Activated T-helper 1 cell treated with Interleukin-2 at 50 U/mL for 16 hours (primary cell): ENCODE data around the gene PLEKHJ1.
"Not testable (repeated sequence)": the region's sequence is repeated elsewhere in the genome, so short reads cannot be mapped to it uniquely, and the experiment has no call there.

Experiments used
- DNase-seq: peaks from one replicate; pipeline ENCODE4 v3.0.0-alpha.2; 2020; ENCODE audit warnings: low read depth

Gene PLEKHJ1, protein sequence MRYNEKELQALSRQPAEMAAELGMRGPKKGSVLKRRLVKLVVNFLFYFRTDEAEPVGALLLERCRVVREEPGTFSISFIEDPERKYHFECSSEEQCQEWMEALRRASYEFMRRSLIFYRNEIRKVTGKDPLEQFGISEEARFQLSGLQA

DNA sequence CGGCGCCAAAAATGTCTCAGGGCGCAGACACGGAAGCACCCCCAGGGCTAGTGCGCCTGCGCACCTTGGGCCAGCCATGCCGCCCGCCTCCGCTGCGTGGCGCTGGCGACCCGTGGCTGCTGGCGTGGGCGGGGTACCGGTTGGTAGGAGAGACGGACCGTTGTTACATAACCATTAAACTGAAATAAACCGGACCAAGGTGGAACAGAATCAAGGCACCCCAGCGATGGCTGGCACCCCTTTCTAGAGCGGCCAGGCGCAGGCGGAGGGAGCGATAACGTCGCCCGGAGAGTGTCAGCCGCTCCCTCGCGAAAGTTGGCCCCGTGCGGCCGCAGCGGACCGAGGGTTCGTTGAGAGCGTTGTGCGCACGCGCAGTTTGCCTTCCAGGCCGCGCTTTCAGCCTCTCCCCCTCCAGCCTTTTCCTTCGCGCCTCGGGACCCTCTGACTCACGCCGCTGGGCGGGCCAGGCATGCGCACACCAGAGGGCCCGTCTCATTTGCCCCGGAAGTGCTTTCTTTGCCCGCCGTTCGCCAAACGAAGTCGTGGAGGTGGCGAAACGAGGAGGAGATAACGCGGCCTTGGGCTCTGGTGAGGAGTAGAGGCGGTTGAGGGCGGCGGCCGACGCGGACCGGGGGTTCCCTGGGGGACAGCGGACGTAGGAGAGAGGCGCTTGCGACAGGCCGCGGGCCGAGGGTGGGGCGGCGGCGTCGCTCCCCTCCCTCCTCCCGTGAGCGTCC lies at the start of gene PLEKHJ1, which contains the start of gene SF3A2:
Gene PLEKHJ1 (minus strand): TSS at position 16 of the 737 bp plus-strand sequence. CDS start 81 bp downstream, outside the sequence.
Gene SF3A2 (plus strand): TSS at position 511 of the 737 bp plus-strand sequence. CDS start 6,595 bp downstream, outside the sequence.
- peak; percentile 98 for DNase-seq

DNA sequence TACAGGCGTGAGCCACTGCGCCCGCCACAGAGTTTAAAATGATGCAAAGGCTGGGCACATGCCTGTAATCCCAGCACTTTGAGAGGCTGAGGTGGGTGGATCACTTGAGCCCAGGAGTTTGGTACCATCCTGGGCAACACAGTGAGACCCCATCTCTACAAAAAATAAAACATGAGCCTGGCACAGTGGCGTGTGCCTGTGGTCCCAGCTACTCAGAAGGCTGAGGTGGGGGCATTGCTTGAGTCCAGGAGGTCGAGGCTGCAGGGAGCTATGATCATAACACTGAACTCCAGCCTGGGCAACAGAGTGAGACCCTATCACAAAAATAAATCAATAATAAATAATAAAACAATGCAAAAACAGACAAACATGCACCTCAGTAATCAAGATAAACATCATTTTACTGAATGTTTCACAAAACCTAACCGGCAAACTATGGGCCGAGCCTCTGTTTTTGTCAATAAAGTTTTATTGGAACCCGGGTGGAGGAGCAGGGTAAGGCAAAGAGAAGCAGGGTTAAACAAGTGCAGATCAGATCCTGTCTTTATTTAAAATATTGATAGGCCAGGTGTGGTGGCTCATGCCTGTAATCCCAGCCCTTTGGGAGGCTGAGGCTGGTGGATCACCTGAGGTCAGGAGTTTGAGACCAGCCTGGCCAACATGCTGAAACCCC lies 47.8 kb upstream of the PLEKHJ1 start:
- DNase-seq = no peak

DNA sequence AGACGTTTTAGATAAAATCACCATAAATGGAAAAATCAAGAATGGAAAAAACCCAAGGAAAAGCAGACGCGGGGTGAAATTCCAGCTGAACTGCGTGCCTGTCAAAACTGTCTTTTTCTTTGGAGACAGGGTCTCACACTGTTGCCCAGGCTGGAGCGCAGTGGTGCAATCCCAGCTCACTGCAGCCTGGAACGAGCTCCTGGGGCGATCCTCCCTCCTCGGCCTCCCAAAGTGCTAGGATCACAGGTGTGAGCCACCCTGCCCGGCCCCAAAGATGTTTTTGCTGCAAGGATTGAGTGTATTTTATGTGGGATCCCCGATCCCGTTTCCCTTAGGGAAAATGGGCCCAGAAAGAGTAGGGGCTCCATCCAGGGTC lies 46.7 kb upstream of the PLEKHJ1 start:
- DNase-seq = no peak

DNA sequence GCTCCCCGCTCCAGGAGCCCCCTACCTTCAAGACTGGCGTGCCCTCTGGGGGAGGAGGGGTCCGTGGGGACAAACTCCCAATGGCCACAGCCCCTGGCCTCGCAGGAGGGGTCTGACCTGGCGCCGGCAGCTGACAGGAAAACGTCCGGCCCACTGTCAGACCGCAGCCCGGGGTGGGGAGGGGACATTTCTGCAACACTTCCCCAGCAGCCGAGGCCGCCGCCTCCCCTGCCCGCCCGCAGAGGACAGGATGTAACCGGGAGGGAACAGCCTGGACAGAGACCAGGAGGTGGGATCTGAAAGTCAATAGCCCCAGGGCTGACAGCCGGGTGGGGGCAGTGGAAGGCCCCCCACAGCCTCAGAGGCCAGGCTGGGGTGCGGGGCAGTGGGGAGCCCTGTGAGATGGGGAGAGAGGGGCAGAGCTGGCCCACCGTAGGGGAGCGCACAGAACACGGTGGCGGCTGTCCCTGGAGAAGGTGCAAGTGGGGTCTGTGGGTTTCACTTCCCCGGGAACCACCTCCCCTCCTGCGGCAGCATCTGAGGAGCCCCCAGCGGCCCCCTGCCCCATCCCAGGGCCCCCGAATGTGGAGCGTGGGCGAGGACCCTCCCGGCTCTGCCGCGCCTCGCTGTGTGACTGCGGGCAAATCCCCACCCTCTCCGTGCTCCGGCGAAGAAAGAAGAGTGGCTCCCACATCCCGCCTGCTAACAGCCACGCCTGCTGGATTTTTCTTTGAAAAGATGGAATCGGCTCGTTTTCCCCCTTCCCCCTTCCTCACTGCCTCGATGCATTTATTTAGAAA lies 46.1 kb upstream of the PLEKHJ1 start, which contains the start of gene PEAK3:
Gene PEAK3 (minus strand): TSS at position 114 of the 800 bp plus-strand sequence. CDS start 1,244 bp downstream, outside the sequence.
- no peak for DNase-seq

DNA sequence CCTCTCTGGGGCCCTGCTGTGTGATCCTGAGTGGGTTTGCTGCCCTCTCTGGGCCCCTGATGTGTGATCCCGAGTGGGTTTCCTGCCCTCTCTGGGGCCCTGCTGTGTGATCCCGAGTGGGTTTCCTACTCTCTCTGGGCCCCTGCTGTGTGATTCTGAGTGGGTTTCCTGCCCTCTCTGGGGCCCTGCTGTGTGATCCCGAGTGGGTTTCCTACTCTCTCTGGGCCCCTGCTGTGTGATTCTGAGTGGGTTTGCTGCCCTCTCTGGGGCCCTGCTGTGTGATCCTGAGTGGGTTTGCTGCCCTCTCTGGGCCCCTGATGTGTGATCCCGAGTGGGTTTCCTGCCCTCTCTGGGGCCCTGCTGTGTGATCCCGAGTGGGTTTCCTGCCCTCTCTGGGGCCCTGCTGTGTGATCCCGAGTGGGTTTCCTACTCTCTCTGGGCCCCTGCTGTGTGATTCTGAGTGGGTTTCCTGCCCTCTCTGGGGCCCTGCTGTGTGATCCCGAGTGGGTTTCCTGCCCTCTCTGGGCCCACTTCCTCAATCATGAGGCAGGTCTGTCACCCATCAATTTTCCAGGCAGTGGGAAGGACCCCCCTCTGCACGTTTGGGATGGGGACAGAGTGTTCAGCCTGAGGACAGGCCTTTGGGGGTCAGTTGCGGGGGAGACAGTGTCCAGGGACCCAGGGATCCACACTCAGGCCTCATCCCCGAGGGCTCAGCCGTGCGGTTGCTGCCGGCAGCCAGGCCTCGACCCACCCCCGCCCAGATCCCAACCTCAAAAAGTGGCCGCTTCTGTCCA lies 45.3 kb upstream of the PLEKHJ1 start:
- DNase-seq = not testable (repeated sequence)

DNA sequence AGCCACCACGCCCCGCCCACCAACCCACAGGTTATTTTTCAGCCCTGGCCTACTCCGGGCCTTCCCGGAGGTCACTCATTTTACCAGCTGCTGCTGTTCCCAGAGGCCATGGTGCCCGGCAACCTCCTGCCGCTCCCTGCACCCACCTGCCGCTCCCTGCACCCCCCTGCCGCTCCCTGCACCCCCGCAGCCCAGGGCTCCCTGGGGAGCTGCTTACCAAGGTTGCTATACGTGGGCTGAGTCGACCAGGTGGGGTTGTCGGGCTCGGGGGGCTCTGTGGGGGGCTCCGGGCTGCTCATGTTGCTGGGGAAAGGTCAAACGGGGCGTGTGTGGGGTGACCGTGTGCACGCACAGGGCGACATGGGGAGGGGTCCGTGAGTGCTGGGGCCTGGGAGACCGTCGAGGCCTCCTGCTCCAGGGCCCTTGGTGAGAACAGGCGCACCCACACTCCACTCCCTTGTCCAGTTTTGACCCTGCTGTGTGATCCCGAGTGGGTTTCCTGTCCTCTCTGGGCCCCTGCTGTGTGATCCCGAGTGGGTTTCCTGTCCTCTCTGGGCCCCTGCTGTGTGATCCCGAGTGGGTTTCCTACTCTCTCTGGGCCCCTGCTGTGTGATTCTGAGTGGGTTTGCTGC lies 44.6 kb upstream of the PLEKHJ1 start:
- no peak for DNase-seq

DNA sequence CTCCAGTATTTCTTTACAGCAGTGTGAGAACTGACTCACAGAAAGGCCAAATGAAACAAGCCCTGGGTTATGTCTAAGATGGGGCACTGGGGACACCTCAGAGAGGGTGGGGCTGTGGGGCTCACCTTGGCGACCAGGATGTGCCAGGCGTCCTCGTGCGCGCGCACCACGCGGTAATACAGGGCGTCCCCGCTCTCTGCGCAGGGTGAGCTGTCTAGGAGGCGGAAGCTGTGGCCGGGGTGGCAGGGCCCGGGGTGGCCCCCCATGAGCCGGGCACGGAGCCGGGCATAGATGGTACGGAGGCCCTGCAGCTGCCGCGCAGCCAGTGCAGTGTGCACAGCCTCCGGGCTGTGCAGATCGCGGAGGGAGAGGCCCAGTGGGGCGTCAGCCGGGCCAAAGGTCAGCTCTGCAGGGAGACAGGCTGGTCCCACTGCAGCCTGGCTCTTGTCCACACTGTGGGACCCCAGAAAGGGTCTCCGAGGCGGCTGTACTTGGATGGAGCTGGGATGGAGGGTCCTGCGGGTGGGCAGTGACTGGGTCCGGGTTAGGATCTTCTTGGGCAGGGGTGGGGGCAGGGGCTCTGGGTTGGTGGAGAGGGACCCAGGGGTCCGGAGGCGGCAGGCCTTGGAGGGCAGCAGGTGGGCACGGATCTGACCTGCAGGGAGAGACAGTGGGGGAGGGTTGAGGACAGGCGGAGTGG lies 42.5 kb upstream of the PLEKHJ1 start:
- no peak for DNase-seq

DNA sequence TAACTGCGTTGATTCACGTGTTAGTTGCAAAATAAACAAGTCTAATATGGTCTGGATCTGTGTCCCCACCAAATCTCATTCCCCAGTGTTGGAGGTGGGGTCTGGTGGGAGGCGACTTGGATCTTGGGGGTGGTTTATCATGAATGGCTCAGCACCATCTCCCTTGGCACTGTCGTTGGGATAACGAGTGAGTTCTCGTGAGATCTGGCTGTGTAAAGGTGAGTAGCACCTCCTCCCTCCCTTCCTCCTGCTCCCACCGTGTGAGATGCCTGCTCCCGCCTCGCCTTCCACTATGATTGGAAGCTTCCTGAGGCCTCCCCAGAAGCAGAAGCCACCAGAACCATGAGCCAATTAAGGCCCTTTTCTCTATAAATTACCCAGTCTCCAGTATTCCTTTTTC lies 41.0 kb upstream of the PLEKHJ1 start:
- no peak for DNase-seq

DNA sequence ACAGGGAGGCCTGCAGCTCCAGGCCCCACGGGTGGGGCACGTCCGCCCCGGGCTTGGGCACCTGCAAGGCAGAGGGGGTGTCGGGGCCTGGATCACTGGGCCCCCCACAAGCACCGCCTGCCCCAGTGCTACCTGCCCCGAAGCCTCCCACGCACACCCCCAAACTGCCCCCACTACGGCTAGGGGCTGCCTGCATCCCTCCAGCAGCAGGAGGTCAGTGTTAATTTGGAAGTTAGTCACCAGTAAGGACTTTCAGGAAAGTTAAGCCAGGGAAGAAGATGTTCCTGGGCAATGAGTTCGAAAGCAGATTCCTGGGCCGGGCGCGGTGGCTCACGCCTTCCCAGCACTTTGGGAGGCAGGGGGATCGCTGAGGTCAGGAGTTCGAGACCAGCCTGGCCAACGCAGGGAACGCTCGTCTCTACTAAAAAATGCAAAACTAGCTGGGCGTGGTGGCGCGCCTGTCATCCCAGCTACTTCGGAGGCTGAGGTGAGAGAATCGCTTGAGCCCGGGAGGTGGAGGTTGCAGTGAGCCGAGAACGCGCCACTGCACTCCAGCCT lies 40.4 kb upstream of the PLEKHJ1 start:
- DNase-seq = no peak

DNA sequence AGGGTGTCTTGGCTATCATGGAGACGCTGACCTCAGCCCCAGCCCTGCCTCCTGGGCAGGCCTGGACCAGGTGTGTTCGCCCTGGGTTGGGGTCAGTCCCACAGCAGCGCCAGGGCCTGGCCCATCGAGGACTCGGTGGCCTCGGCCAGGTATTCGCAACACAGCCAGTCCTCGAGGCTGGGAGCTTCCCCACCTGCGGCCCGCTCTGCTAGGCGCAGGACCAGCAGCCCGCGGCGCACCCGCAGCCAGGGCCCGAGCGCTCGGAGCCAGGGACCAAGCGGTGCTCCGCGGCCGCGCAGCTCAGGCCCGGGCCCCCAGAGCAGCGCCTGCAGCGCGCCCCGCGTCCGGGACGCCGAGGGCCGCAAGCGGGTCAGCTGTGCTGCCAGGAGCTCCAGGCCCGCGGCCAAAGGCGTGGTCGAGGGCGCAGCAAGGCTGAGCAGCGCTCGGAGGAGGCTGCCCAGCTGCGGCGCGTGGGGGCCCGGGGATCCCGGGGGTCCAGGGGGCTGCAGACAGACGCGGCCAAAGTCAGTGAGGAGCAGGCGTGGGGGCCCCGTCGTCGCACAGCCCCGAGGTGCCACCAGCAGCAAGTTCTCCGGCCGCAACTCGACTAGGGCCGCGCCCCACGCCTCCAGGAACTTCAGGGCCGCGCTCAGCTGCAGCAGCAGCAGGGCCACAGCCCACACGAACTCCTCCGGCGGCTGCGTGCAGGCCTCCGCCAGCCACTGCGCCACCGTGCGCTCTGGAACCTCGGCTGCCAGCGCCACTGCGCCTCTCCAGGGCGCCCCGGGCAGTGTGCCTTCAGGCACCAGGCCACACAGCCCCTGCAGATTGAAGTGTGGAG lies 39.7 kb upstream of the PLEKHJ1 start:
- DNase-seq = no peak

DNA sequence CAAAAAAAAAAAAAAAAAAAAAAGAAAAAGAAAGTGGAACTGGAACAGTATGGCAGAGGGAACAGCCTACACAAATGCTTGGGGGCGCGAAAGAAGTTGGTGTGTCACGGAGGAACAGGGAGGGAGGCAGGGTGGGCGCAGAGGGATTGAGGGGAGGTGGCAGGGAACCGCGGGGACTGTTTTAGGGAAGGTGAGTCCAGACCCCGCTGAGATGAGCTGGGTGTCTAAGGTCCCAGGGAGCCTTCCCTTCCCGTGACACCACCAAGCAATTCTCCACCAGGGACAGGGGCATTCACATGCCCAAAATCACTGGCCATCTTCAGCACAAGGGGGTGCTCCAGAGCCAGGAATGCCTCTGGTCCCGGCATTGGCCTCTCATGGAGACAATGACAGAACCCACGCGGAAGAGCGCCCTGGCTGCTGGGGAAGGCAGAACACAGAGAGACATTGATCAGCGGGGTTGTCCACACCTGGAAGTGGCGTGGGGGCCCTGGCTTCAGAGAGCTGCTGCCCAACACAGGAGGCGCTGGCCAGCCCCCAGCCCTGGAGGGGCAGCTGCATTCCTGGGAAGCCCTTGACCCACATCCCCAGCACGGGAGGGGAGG lies 38.9 kb upstream of the PLEKHJ1 start:
- no peak for DNase-seq

DNA sequence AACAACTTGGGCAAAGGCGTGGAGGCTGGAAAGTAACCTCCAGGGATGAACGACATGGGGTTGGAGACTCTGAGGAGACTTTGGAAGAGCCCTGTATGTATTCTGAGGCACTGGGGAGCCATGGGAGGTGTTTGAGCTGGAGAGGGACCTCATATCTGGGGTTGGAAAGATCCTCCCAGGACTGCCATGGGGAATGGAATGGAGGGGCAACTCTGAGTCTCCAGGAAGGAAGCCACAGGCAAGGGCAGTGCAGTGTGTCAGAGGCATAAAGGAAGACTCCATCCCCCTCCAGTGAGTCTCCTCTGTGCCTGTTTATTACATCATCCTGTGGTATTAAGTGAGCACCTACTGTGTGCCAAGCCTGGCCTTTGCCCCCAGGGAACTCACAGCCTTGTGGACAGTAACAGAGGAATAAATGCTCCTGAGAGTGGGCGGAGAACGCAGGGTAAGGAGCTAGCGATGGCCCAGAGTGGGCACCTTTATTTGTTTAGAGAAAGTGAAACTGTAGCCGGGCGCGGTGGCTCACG lies 38.1 kb upstream of the PLEKHJ1 start:
- no peak for DNase-seq

DNA sequence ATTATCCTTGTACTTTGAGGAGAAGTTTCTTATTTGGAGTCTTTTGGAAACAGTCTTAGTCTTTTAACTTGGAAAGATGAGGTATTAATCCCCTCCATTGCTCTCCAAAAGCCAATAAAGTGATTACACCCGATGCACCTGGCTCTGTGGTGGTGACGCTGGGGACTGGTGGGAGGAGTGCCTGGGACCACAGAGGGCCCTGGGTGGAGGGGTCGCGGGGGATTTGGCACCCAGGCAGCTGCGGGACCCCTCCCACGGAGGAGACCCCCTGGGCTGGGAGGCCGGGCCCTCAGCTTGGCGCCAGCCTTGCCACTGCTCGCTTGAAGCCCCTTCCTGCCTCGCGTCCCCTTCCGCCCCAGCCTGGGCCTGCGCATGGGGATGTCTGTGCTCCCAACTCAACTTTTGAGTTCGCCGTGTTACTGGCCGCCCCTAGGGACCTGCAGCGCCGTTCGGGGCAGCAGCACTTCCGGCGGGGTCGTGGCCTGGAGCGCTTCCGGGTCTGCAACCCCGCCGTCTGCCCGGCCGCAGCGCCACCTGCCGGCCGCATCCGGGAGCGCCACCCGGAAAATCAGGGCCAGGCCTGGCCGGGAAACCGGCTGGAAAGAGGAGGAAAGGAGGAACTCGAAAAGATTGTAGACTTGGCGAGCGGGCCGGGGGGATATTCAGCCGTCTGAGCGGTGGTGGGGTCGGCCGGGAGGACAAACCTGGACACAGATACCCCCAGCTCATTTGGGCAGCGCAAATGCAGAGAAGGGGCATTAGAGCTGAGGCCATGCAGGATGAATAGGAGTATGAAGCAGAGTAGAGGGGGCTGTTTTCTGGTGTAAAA lies 37.4 kb upstream of the PLEKHJ1 start:
- DNase-seq = peak; percentile 68

DNA sequence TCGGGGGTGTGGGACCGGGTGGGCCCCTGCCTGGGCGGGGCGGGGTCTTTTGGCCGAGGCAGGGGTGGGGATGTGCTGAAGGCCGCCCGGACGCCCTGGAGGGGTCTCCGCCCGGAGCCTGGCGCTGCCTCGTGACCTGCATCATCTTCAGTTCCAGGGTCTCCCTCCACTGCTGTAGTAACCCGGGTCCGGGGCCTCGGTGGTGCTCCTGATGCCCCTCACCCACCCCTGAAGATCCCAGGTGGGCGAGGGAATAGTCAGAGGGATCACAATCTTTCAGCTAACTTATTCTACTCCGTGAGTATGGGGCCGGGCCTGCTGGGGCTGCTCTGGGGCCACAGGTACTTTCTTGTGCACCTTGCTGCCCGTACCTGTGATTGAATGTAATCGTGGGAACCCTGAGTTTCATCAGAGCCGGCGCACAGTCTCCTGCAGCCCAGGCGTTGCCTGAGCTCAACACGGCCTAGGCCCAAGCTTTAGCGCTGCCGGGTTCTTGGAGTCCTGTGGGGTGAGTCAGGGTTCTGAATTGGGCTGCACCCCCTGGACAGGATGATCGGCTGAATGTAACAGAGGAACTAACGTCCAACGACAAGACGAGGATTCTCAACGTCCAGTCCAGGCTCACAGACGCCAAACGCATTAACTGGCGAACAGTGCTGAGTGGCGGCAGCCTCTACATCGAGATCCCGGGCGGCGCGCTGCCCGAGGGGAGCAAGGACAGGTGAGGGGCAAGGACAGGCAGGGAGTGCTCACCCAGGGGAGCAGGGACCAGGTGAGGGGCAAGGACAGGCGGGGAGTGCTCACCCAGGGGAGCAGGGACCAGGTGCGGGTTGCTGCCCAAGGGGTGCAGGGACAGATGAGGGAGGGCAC lies 35.3 kb upstream of the PLEKHJ1 start:
- no peak for DNase-seq

DNA sequence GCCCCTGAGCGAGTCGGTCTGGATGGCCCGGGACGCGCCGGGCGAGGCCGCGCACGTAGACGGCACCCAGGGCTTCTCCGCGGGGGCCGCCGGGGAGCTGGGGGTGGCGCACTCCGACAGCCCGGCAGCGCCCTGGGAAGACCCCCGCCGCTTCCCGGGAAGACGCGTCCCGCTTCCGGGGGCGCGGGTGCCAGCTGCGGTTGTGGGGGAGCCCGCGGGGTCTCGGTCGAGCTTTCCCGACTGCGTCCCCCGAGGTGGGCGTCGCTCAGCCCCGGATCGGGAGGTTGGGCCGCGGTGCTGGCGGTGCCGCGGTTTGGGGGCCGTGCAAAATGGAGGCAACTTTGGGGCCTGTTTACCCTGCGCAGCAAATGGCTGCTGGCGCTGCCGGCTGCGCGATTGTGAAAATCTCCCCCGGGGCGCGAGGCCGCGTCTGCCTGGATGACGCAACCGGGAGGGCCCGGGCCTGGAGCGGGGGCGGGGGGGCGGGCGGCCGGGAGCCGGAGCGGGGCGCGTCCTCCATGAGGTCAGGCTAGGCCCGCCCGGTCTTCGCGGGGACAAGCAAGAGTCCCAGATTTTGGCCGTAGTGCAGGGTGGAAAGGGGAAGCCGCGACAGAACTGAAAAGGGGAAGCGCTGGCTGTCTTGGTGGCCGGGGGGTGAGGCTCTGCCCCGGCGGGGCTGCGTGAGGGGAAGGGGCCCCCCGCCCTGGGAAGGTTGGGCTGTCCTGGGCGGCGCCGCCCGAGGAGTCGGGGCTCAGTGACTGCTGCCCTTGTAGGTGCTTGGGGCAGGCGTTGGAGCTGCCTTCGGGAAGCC lies 34.5 kb upstream of the PLEKHJ1 start:
- peak; percentile 63 for DNase-seq

DNA sequence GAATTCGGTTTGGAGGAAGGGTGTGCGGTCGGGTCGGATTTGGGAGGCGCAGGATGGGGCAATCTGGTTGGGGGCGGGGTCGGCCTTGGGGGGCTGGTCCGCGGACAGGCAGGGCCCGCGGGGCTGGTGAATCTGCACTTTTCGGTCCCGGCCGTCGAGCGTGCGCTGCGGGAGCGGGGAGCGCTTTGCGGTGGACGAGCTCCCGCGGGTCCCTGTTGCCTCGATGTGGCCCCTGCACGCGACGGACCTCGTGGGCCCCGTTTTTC lies 34.0 kb upstream of the PLEKHJ1 start:
- no peak for DNase-seq
